Panc1 (cell line): ENCODE measurements around the gene GRIK4.

Source experiments
- CTCF ChIP-seq: fragments of 450-650 bp; IDR thresholded peaks from 2 replicates; pipeline ENCODE4 v1.5.1; 2017; ENCODE audit warnings: mild to moderate bottlenecking
- POLR2AphosphoS5 ChIP-seq: IDR thresholded peaks from 2 replicates; pipeline ENCODE4 v1.6.1; 2012; ENCODE audit warnings: mild to moderate bottlenecking, low read depth, low read length, moderate library complexity
- SIN3A ChIP-seq: IDR thresholded peaks from 2 replicates; pipeline ENCODE4 v1.6.1; 2012; ENCODE audit warnings: low read depth, mild to moderate bottlenecking, low read length, moderate library complexity, borderline replicate concordance; ENCODE audit not compliant: insufficient read depth

- TF ChIP-seq CTCF (no peak), POLR2AphosphoS5 (no peak), SIN3A (no peak)
Measured at GRCh38 chr11:120959189-120959588, 447.6 kb downstream of the GRIK4 start.
